Gastroesophageal sphincter (tissue), 3 donors: Measurements from ENCODE around the gene TMEM132E.

Experiments used
- EP300 ChIP-seq: sonication (generic); formaldehyde crosslinking; IDR thresholded peaks from one replicate; pipeline ENCODE4 v1.6.1; 2017; ENCODE audit warnings: antibody characterized with exemption, mild to moderate bottlenecking
- POLR2A ChIP-seq, 2 donors: fragments of 450-650 bp; IDR thresholded peaks; one replicate each; pipeline ENCODE4 v1.6.1; 2017; ENCODE audit warnings: antibody characterized with exemption in 2 of 2, mild to moderate bottlenecking in 2 of 2, moderate library complexity in 1 of 2
- POLR2AphosphoS5 ChIP-seq: sonication (generic); formaldehyde crosslinking; IDR thresholded peaks from one replicate; pipeline ENCODE4 v1.6.1; 2017; ENCODE audit warnings: antibody characterized with exemption
- TF ChIP-seq, protein P1 (sequence below), 4 experiments: fragments of 200-600 bp in 2 of 4; fragments of 450-650 bp in 2 of 4; sonication (generic) in 1 of 4; IDR thresholded peaks; one replicate each; pipeline ENCODE4 v1.5.1; 2017 to 2019; ENCODE audit warnings: antibody characterized with exemption in 4 of 4, mild to moderate bottlenecking in 2 of 4, moderate library complexity in 2 of 4

DNA sequence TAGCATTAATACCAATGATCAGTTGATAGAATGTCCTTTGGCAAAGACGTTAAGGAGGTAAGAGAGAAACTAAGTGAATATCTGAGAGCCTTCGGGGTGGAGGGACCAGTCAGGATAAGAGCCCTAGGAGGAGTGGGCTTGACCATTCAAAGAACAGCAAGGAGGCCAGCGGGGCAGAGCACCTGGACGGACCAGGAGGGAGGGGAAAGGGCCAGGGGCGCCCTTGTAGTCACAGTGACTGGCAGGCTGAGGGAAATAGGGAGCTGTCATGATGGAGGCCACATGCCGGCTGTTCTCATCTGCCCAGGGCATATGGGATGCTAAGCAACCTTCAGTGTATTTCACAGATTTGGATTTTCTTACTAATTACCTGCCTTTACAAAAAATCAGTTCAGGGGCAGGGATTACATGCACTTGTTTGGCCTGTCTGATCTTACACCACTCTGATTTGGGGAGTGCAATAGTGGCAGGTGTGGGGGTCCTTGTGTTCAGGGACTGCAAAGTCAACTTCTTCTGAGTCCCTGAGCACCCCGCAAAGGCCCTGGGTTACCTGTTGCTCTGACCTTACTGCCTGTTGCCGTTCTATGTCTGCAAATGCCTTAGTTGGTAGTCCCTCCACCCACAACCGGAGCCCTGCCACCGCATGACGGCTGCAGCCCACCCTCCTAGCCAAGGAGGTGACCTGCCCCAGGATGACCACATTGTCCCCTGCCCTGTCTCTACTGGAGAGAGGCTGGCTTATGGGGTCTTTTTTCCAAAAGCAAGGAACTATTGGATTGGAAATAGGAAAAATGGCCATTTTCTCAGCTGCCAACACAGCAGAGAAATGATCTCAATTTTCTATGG is 10.0 kb downstream of the TMEM132E start:
- no peak for TF ChIP-seq EP300
- TF ChIP-seq, protein P1, sequence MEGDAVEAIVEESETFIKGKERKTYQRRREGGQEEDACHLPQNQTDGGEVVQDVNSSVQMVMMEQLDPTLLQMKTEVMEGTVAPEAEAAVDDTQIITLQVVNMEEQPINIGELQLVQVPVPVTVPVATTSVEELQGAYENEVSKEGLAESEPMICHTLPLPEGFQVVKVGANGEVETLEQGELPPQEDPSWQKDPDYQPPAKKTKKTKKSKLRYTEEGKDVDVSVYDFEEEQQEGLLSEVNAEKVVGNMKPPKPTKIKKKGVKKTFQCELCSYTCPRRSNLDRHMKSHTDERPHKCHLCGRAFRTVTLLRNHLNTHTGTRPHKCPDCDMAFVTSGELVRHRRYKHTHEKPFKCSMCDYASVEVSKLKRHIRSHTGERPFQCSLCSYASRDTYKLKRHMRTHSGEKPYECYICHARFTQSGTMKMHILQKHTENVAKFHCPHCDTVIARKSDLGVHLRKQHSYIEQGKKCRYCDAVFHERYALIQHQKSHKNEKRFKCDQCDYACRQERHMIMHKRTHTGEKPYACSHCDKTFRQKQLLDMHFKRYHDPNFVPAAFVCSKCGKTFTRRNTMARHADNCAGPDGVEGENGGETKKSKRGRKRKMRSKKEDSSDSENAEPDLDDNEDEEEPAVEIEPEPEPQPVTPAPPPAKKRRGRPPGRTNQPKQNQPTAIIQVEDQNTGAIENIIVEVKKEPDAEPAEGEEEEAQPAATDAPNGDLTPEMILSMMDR (IDR thresholded peaks at IDR 0.05) = no peak
- no peak for TF ChIP-seq POLR2AphosphoS5
- TF ChIP-seq POLR2A (IDR thresholded peaks at IDR 0.05) = no peak
